CD1c-positive myeloid dendritic cell (primary cell): Measurements from ENCODE around the gene NDUFS6.
A peak's percentile ranks its signal among the peaks of the same experiment; 100 is the strongest.

Experiments
- DNase-seq: peaks from one replicate; pipeline ENCODE4 v3.0.0-alpha.2; 2016; ENCODE audit errors: extremely low spot score

Gene NDUFS6

GRCh38 chr5:1801222-1801966 is at the start of gene NDUFS6:
TSS of gene NDUFS6 (plus strand) at chr5:1801407. CDS start at chr5:1801418, 11 bp downstream.
- peak; percentile 90 for DNase-seq

- no peak for DNase-seq
Measured at GRCh38 chr5:1751864-1752822, 49.1 kb upstream of the NDUFS6 start.

- DNase-seq: no peak
Measured at GRCh38 chr5:1752881-1753280, 48.3 kb upstream of the NDUFS6 start.

GRCh38 chr5:1753490-1753889 is 47.7 kb upstream of the NDUFS6 start:
- no peak for DNase-seq

GRCh38 chr5:1754531-1755220 is 46.5 kb upstream of the NDUFS6 start:
- DNase-seq: no peak

- no peak for DNase-seq
Measured at GRCh38 chr5:1755321-1755949, 45.8 kb upstream of the NDUFS6 start.

- no peak for DNase-seq
Measured at GRCh38 chr5:1756481-1756880, 44.7 kb upstream of the NDUFS6 start.

- no peak for DNase-seq
Measured at GRCh38 chr5:1757511-1757910, 43.7 kb upstream of the NDUFS6 start.

- DNase-seq: no peak
Measured at GRCh38 chr5:1758574-1758973, 42.6 kb upstream of the NDUFS6 start.

- no peak for DNase-seq
Measured at GRCh38 chr5:1759378-1759970, 41.7 kb upstream of the NDUFS6 start.

GRCh38 chr5:1760231-1760630 is 41.0 kb upstream of the NDUFS6 start:
- no peak for DNase-seq

GRCh38 chr5:1760656-1761452 is 40.4 kb upstream of the NDUFS6 start:
- DNase-seq: no peak

- DNase-seq: no peak
Measured at GRCh38 chr5:1761453-1761755, 39.8 kb upstream of the NDUFS6 start.

- no peak for DNase-seq
Measured at GRCh38 chr5:1762121-1762882, 38.9 kb upstream of the NDUFS6 start.

- DNase-seq: no peak
Measured at GRCh38 chr5:1762883-1763547, 38.2 kb upstream of the NDUFS6 start.

GRCh38 chr5:1763548-1763911 is 37.7 kb upstream of the NDUFS6 start:
- DNase-seq: peak; percentile 32

- no peak for DNase-seq
Measured at GRCh38 chr5:1763960-1764605, 37.1 kb upstream of the NDUFS6 start.

- no peak for DNase-seq
Measured at GRCh38 chr5:1764606-1764960, 36.6 kb upstream of the NDUFS6 start.
